Brain pericyte (primary cell): ENCODE measurements around the gene PANK3.
"Not testable (repeated sequence)": the region's sequence is repeated elsewhere in the genome, so short reads cannot be mapped to it uniquely, and the experiment has no call there.

ENCODE experiments used
- DNase-seq: peaks from one replicate; pipeline ENCODE4 v3.0.0-alpha.2; 2012; ENCODE audit warnings: low read depth, low spot score

Gene PANK3

GRCh38 chr5:168592014-168592368, 12.8 kb upstream of the PANK3 start:
- DNase-seq = no peak

GRCh38 chr5:168591302-168592013, 12.3 kb upstream of the PANK3 start:
- DNase-seq = no peak

- no peak for DNase-seq
Observed at GRCh38 chr5:168590666-168591065, 11.5 kb upstream of the PANK3 start.

GRCh38 chr5:168587987-168588386, 8.8 kb upstream of the PANK3 start:
- no peak for DNase-seq

- no peak for DNase-seq
Observed at GRCh38 chr5:168585119-168585856, 6.1 kb upstream of the PANK3 start.

- DNase-seq = no peak
Observed at GRCh38 chr5:168583742-168584482, 4.7 kb upstream of the PANK3 start.

- DNase-seq = not testable (repeated sequence)
Observed at GRCh38 chr5:168580814-168581469, 1.8 kb upstream of the PANK3 start.

- no peak for DNase-seq
Observed at GRCh38 chr5:168580227-168580508, 1.0 kb upstream of the PANK3 start.

GRCh38 chr5:168579488-168580226, 489 bp upstream of the PANK3 start:
- DNase-seq = peak; percentile 97

- DNase-seq = no peak
Observed at GRCh38 chr5:168578006-168578405, 1.2 kb downstream of the PANK3 start.

GRCh38 chr5:168575391-168576372, 3.5 kb downstream of the PANK3 start:
- DNase-seq = no peak

GRCh38 chr5:168574156-168574555, 5.0 kb downstream of the PANK3 start:
- not testable (repeated sequence) for DNase-seq

GRCh38 chr5:168573663-168574062, 5.5 kb downstream of the PANK3 start:
- DNase-seq = not testable (repeated sequence)

GRCh38 chr5:168570490-168571328, 8.5 kb downstream of the PANK3 start:
- DNase-seq = no peak

- no peak for DNase-seq
Observed at GRCh38 chr5:168568738-168569137, 10.4 kb downstream of the PANK3 start.

GRCh38 chr5:168563959-168564358, 15.2 kb downstream of the PANK3 start:
- no peak for DNase-seq

- DNase-seq = no peak
Observed at GRCh38 chr5:168562279-168562678, 16.9 kb downstream of the PANK3 start.

- DNase-seq = no peak
Observed at GRCh38 chr5:168557389-168557788, 21.8 kb downstream of the PANK3 start.

- DNase-seq = no peak
Observed at GRCh38 chr5:168553377-168554130, 25.6 kb downstream of the PANK3 start.
